DMS 273 (cell line): ENCODE results near the gene RNF217.
"Not testable (repeated sequence)": the region's sequence is repeated elsewhere in the genome, so short reads cannot be mapped to it uniquely, and the experiment has no call there.

ENCODE experiments used
- DNase-seq: peaks from one replicate; lab custom pipeline; 2025; ENCODE audit not compliant: unreplicated experiment; lab: John Stamatoyannopoulos, UW

Gene RNF217

DNA sequence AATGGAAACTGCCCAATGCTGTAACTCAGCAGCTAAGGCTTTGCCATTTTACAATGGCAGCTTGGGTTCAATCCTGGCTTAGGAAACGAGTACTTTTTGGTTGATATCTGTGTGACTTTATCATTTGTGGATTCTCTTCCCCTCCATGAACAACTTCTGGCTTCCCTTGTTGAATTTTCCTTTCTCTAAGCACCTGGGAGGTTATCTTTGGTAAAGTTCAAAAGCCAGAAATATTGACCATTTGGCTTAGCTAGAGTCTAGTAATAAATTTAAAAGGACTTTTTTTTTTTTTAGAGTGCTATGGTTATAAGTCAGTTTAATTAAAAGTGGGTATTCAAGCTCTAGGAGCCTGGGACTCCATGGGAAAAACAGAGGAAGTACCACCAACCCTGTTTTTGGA, 159.7 kb downstream of the RNF217 start:
- no peak for DNase-seq

DNA sequence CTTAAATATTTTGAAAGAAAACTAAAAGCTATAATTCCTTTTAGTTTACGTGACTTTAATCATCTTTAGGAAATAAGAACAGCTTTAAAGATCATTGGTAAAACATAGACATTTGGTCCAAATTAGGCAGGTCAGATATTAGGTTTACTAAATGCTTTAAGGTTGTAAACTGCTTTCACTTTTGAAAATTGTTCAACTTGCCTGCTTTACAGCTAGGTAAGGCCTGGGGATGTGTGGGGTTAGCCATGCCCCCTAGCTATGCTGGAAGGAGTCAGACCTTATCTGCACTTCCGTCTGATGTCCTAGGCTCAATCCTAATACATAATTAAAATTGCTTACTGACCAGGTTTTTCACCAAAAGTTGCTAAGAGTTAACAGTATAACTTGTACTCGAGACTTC, 160.8 kb downstream of the RNF217 start:
- DNase-seq = peak; percentile 26

GRCh38 chr6:125123468-125124048, 161.3 kb downstream of the RNF217 start:
- DNase-seq = peak; percentile 62

- peak; percentile 20 for DNase-seq
These were observed 161.9 kb downstream of the RNF217 start for GRCh38 chr6:125124049-125124669.

DNA sequence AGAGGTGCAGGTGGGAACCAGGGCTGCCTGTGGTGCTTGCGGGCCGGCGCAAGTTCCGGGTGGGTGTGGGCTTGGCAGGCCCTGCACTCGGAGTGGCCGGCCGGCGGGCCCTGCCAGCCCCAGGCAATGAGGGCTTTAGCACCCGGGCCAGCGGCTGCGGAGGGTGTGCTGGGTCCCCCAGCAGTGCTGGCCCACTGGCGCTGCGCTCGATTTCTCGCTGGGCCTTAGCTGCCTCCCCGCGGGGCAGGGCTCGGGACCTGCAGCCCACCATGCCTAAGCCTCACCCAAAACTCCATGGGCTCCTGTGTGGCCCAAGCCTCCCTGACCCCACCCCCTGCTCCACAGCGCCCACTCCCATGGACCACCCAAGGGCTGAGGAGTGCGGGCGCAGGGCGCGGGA, 163.6 kb downstream of the RNF217 start:
- DNase-seq = not testable (repeated sequence)

DNA sequence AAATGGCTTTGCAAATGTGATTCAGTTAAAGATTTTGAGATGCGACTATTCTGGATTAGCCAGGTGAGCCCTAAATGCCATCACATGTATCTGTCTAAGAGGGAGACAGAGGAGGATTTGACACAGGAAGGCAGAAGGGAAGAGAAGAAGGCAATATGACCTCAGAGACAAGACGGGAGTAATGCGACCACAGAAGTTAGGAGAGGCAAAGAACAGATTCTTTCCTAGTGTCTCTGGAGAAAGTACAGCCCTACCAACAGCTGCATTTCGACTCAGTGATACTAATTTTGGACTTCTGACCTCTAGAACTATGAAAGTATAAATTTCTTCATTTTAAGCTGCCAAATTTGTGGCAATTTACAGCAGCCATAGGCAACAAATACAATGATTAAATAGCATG, 167.1 kb downstream of the RNF217 start:
- no peak for DNase-seq

- no peak for DNase-seq
These were observed 169.8 kb downstream of the RNF217 start for GRCh38 chr6:125132058-125132457.

DNA sequence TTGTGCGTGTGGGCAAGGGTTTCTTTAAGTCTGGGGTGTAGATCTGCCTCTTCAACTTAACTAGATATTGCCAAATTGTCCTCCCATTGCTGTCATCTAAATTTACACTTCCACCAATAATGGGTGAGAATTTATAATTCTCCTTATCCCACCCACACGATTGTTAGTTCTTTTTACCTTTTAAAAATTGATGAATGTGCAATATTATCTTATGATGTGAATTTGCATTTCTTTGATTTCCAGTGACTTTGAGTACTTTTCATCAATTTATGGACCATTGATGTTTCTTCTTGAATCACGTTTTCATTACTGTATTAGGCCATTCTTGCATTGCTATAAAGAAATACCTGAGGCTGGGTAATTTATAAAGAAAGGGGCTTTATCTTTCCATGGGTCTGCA, 174.1 kb downstream of the RNF217 start:
- DNase-seq = no peak

GRCh38 chr6:125138083-125138482, 175.8 kb downstream of the RNF217 start:
- DNase-seq = no peak

- no peak for DNase-seq
These were observed 178.6 kb downstream of the RNF217 start for GRCh38 chr6:125140808-125141207.
